AG10803 (cell line): ENCODE data around the gene PTPRM.

Experiments used
- DNase-seq: peaks from one replicate; pipeline ENCODE4 v3.0.0; 2010; ENCODE audit warnings: low read depth
- H3K4me3 ChIP-seq: 2 replicates; pipeline ENCODE4 v1.5.1; 2011; ENCODE audit warnings: mild to moderate bottlenecking, low read length, control low read depth
- CTCF ChIP-seq: conservative IDR thresholded peaks from 2 replicates; pipeline ENCODE4 v1.5.1; 2011; ENCODE audit warnings: mild to moderate bottlenecking, low read length, control low read depth, inconsistent platforms

Gene PTPRM

GRCh38 chr18:7813131-7813530 lies 246.0 kb downstream of the PTPRM start:
- TF ChIP-seq CTCF, result no peak
- no peak overlapping the region for H3K4me3 ChIP-seq
- DNase-seq, result no peak

- no peak for DNase-seq
- H3K4me3 ChIP-seq, result no peak overlapping the region
- no peak for TF ChIP-seq CTCF
Observed at GRCh38 chr18:7814754-7815315, 247.7 kb downstream of the PTPRM start.

- no peak overlapping the region for H3K4me3 ChIP-seq
- no peak for DNase-seq
- TF ChIP-seq CTCF, result no peak
Observed at GRCh38 chr18:7815787-7816186, 248.7 kb downstream of the PTPRM start.

GRCh38 chr18:7817575-7818230 lies 250.6 kb downstream of the PTPRM start:
- peak; percentile 43 for DNase-seq
- no peak for TF ChIP-seq CTCF
- H3K4me3 ChIP-seq, result no peak overlapping the region

- TF ChIP-seq CTCF, result no peak
- DNase-seq, result no peak
- no peak overlapping the region for H3K4me3 ChIP-seq
Observed at GRCh38 chr18:7821784-7822183, 254.7 kb downstream of the PTPRM start.

- DNase-seq, result no peak
- H3K4me3 ChIP-seq, result no peak overlapping the region
- no peak for TF ChIP-seq CTCF
Observed at GRCh38 chr18:7822435-7823331, 255.6 kb downstream of the PTPRM start.

- no peak for TF ChIP-seq CTCF
- H3K4me3 ChIP-seq, result no peak overlapping the region
- peak; percentile 21 for DNase-seq
Observed at GRCh38 chr18:7824970-7825369, 257.9 kb downstream of the PTPRM start.
